Measurements from ENCODE around the gene CASKIN2.
"Not testable (repeated sequence)": the region's sequence is repeated elsewhere in the genome, so short reads cannot be mapped to it uniquely, and the experiment has no call there.

Gene CASKIN2

GRCh38 chr17:75459590-75460267 is 55.6 kb downstream of the CASKIN2 start:
- Mint-ChIP-seq H3K9me3 (no peaks in the 10 kb centered on the region), H3K4me3 (no peak overlapping the region), H3K4me1 (peaks cover 35% of the 10 kb centered on the region), H3K27me3 (no peaks in the 10 kb centered on the region), H3K27ac (no peak overlapping the region)
- no peak for ATAC-seq
- no peak for DNase-seq

GRCh38 chr17:75459246-75459589 is 56.1 kb downstream of the CASKIN2 start:
- Mint-ChIP-seq H3K27me3 (no peaks in the 10 kb centered on the region), H3K4me1 (peaks cover 38% of the 10 kb centered on the region), H3K4me3 (no peak overlapping the region), H3K27ac (no peak overlapping the region), H3K9me3 (no peaks in the 10 kb centered on the region)
- DNase-seq (no peak), ATAC-seq (no peak)

GRCh38 chr17:75457047-75457654 is 58.2 kb downstream of the CASKIN2 start:
- peak in 1 of 2 donors; percentile 18 for DNase-seq
- no peaks in the 10 kb centered on the region for H3K27me3 Mint-ChIP-seq
- peak overlapping the region; percentile 98 for H3K4me3 Mint-ChIP-seq
- ATAC-seq = peak; percentile 29
- peaks cover 38% of the 10 kb centered on the region for H3K4me1 Mint-ChIP-seq
- peak overlapping the region; percentile 98 for H3K27ac Mint-ChIP-seq
- H3K9me3 Mint-ChIP-seq = no peaks in the 10 kb centered on the region

- Mint-ChIP-seq H3K4me3 (peak within 1 kb of the TSS; percentile 98), H3K27me3 (no peaks in the 10 kb centered on the region), H3K27ac (peak within 1 kb of the TSS; percentile 98), H3K9me3 (no peaks in the 10 kb centered on the region), H3K4me1 (peaks cover 38% of the 10 kb centered on the region)
- ATAC-seq (peak; percentile 99), DNase-seq (peak; percentile 87 to 95)
These were observed 58.8 kb downstream of the CASKIN2 start, which contains the start of gene TMEM94 for GRCh38 chr17:75456417-75457046. Gene TMEM94, plus strand, starts transcription at chr17:75456635. Its CDS starts 15,271 bp downstream, at chr17:75471906.

GRCh38 chr17:75456039-75456416 is 59.3 kb downstream of the CASKIN2 start:
- DNase-seq = no peak
- Mint-ChIP-seq H3K27ac (peak overlapping the region; percentile 80 to 89), H3K27me3 (no peaks in the 10 kb centered on the region), H3K4me3 (peak overlapping the region; percentile 98), H3K9me3 (no peaks in the 10 kb centered on the region), H3K4me1 (peaks cover 38% of the 10 kb centered on the region)
- peak; percentile 36 for ATAC-seq

- H3K27ac Mint-ChIP-seq, DNase-seq, ATAC-seq, H3K27me3 Mint-ChIP-seq, H3K9me3 Mint-ChIP-seq, H3K4me3 Mint-ChIP-seq: not testable (repeated sequence)
- H3K4me1 Mint-ChIP-seq = peaks cover 32% of the 10 kb centered on the region
These were observed 60.7 kb downstream of the CASKIN2 start for GRCh38 chr17:75454672-75455071.

- DNase-seq = no peak
- Mint-ChIP-seq H3K27me3 (no peaks in the 10 kb centered on the region), H3K4me3 (no peak overlapping the region), H3K9me3 (no peaks in the 10 kb centered on the region), H3K4me1 (peaks cover 32% of the 10 kb centered on the region), H3K27ac (no peak overlapping the region)
- no peak for ATAC-seq
These were observed 61.1 kb downstream of the CASKIN2 start for GRCh38 chr17:75454193-75454592.

GRCh38 chr17:75450270-75450669 is 65.1 kb downstream of the CASKIN2 start:
- DNase-seq (no peak), ATAC-seq (no peak)
- Mint-ChIP-seq H3K27ac (no peak overlapping the region), H3K4me3 (no peak overlapping the region), H3K4me1 (peaks cover 10% of the 10 kb centered on the region), H3K9me3 (no peaks in the 10 kb centered on the region), H3K27me3 (no peaks in the 10 kb centered on the region)

Data from stimulated activated naive CD8-positive, alpha-beta T cell treated with anti-CD3 and anti-CD28 coated beads, Interleukin-15, amount 100 ng/mL, for 72 hours (primary cell).